SK-N-SH (cell line): ENCODE measurements around the gene GRIK1.

Experiments used
- GABPA ChIP-seq: IDR thresholded peaks from 2 replicates; pipeline ENCODE4 v1.4.0; 2012; ENCODE audit warnings: low read depth, mild to moderate bottlenecking
- JUND ChIP-seq: IDR thresholded peaks from 2 replicates; pipeline ENCODE4 v1.4.0; 2012
- MXI1 ChIP-seq: IDR thresholded peaks from 2 replicates; pipeline ENCODE4 v1.6.1; 2012; ENCODE audit warnings: mild to moderate bottlenecking, low read depth, low read length, improper control_type of control experiment
- POLR2AphosphoS5 ChIP-seq: IDR thresholded peaks from 2 replicates; pipeline ENCODE4 v1.6.1; 2012; ENCODE audit warnings: low read depth, low read length
- TF ChIP-seq, protein P1 (sequence below): fragments of 200-600 bp; sonication (generic); IDR thresholded peaks from 2 replicates; pipeline ENCODE4 v1.6.1; 2017; ENCODE audit warnings: antibody characterized with exemption, mild to moderate bottlenecking, moderate library complexity
- TF ChIP-seq, protein P2 (sequence below): IDR thresholded peaks from 2 replicates; pipeline ENCODE4 v1.4.0; 2012; ENCODE audit warnings: low read depth, borderline replicate concordance

DNA sequence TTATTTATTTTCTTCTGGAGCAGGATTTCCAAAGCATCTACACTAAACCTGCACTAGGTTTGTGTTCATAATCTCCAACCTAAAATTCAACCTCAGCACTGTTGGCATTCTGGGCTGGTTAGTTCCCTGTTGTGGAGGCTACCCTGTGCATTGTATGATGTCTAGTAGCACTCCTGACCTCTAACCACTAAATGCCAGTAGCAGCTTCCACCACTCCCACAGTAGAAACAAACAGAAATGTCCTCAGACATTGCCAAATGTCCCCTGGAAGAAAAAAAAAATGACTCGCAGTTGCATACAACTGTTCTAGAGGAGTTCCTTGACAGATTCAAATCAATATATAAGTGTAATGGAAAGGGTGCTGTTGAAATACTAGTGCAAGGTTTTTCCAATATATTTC, 18.9 kb downstream of the GRIK1 start:
- TF ChIP-seq, protein P1, sequence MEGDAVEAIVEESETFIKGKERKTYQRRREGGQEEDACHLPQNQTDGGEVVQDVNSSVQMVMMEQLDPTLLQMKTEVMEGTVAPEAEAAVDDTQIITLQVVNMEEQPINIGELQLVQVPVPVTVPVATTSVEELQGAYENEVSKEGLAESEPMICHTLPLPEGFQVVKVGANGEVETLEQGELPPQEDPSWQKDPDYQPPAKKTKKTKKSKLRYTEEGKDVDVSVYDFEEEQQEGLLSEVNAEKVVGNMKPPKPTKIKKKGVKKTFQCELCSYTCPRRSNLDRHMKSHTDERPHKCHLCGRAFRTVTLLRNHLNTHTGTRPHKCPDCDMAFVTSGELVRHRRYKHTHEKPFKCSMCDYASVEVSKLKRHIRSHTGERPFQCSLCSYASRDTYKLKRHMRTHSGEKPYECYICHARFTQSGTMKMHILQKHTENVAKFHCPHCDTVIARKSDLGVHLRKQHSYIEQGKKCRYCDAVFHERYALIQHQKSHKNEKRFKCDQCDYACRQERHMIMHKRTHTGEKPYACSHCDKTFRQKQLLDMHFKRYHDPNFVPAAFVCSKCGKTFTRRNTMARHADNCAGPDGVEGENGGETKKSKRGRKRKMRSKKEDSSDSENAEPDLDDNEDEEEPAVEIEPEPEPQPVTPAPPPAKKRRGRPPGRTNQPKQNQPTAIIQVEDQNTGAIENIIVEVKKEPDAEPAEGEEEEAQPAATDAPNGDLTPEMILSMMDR: no peak
- TF ChIP-seq GABPA (no peak), POLR2AphosphoS5 (no peak), MXI1 (no peak), JUND (no peak)
- TF ChIP-seq, protein P2, sequence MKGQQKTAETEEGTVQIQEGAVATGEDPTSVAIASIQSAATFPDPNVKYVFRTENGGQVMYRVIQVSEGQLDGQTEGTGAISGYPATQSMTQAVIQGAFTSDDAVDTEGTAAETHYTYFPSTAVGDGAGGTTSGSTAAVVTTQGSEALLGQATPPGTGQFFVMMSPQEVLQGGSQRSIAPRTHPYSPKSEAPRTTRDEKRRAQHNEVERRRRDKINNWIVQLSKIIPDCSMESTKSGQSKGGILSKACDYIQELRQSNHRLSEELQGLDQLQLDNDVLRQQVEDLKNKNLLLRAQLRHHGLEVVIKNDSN: no peak
